ENCODE data around the gene RBP2.

RBP2 gene

DNA sequence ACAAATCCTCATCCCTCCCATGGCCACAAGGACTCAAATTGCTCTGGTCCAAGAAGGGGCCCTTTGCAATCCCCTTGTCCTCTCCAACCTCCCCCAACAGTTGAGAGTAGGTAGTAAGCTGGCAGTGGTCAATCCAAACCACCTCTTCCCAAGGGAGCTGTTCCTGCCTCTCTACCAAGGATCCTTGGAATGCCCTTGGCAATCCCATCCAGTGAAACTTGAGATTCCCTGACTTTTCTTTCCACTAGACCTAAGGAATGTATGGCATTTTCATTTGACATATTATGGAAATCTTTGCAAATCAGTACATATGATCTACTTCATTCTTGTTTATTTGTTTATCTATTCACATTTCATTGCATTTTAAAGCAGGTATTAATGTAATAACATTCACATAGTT is 4.8 kb upstream of the RBP2 start:
- Histone ChIP-seq H3K4me1 (ENCODE audit: low read length) (no peaks in the 10 kb centered on the region), H3K9me3 (ENCODE audit: insufficient read depth, low read length) (no peaks in the 10 kb centered on the region), H3K27me3 (ENCODE audit: low read depth, low read length) (no peaks in the 10 kb centered on the region), H3K27ac (ENCODE audit: low read length) (no peak overlapping the region), H3K4me2 (ENCODE audit: low read length) (no peak overlapping the region), H3K4me3 (ENCODE audit: low read length) (no peak overlapping the region), H4K20me1 (ENCODE audit: insufficient read depth, low read length) (no peaks in the 10 kb centered on the region), H2AFZ (ENCODE audit: low read depth, low read length) (no peak overlapping the region), H3K9ac (ENCODE audit: low read length) (no peak overlapping the region), H3K79me2 (ENCODE audit: low read length) (no peaks in the 10 kb centered on the region), H3K36me3 (replicated peaks; ENCODE audit: low read depth, low read length) (no peaks in the 10 kb centered on the region)
- TF ChIP-seq CTCF (IDR thresholded peaks at IDR 0.05; ENCODE audit: low read depth, low read length) (no peak), EZH2phosphoT487 (IDR thresholded peaks at IDR 0.05; ENCODE audit: low read depth) (no peak)

DNA sequence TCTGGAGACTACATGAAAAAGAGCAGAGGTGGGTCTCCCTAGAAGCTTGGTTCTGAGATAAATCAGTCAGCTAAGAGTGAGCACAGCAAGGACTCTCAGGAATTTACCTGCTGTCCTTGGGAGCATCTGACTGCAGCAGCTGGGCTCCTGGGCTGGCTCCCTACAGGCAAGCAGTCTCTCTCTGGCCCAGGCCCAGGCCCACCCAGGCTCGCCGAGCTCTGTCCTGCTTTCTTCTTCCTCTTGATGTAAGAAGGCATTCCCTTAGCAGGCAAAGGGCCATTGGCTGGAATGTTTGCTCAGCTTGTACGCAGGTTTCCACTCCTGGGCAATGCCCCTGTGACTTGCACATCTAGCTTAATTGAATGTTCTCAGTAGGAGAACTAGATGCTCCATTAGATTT is 4.3 kb upstream of the RBP2 start:
- H3K27ac ChIP-seq (ENCODE audit: low read length) = no peak overlapping the region

GRCh38 chr3:139477710-139478640 is 1.7 kb upstream of the RBP2 start:
- no peak overlapping the region for H3K27ac ChIP-seq (ENCODE audit: low read length)
- no peak overlapping the region for H3K4me2 ChIP-seq (ENCODE audit: low read length)
- TF ChIP-seq CTCF (IDR thresholded peaks at IDR 0.05; ENCODE audit: low read depth, low read length) = no peak
- TF ChIP-seq EZH2phosphoT487 (IDR thresholded peaks at IDR 0.05; ENCODE audit: low read depth) = no peak
- no peaks in the 10 kb centered on the region for H3K36me3 ChIP-seq (replicated peaks; ENCODE audit: low read depth, low read length)
- no peak overlapping the region for H3K9ac ChIP-seq (ENCODE audit: low read length)
- H3K79me2 ChIP-seq (ENCODE audit: low read length) = no peaks in the 10 kb centered on the region
- no peaks in the 10 kb centered on the region for H3K9me3 ChIP-seq (ENCODE audit: insufficient read depth, low read length)
- no peak overlapping the region for H2AFZ ChIP-seq (ENCODE audit: low read depth, low read length)
- H3K4me1 ChIP-seq (ENCODE audit: low read length) = no peaks in the 10 kb centered on the region
- H4K20me1 ChIP-seq (ENCODE audit: insufficient read depth, low read length) = no peaks in the 10 kb centered on the region
- no peaks in the 10 kb centered on the region for H3K27me3 ChIP-seq (ENCODE audit: low read depth, low read length)
- no peak overlapping the region for H3K4me3 ChIP-seq (ENCODE audit: low read length)

More for the DNA sequence above, 4.3 kb upstream of the RBP2 start:
- Histone ChIP-seq H3K9ac (ENCODE audit: low read length) (no peak overlapping the region), H3K9me3 (ENCODE audit: insufficient read depth, low read length) (no peaks in the 10 kb centered on the region), H2AFZ (ENCODE audit: low read depth, low read length) (no peak overlapping the region), H3K79me2 (ENCODE audit: low read length) (no peaks in the 10 kb centered on the region), H3K4me3 (ENCODE audit: low read length) (no peak overlapping the region), H3K4me1 (ENCODE audit: low read length) (no peaks in the 10 kb centered on the region), H4K20me1 (ENCODE audit: insufficient read depth, low read length) (no peaks in the 10 kb centered on the region), H3K36me3 (replicated peaks; ENCODE audit: low read depth, low read length) (no peaks in the 10 kb centered on the region), H3K4me2 (ENCODE audit: low read length) (no peak overlapping the region), H3K27me3 (ENCODE audit: low read depth, low read length) (no peaks in the 10 kb centered on the region)
- TF ChIP-seq CTCF (IDR thresholded peaks at IDR 0.05; ENCODE audit: low read depth, low read length) (no peak), EZH2phosphoT487 (IDR thresholded peaks at IDR 0.05; ENCODE audit: low read depth) (no peak)

- no peak overlapping the region for H3K27ac ChIP-seq (ENCODE audit: low read length)
- no peaks in the 10 kb centered on the region for H3K79me2 ChIP-seq (ENCODE audit: low read length)
- no peak for TF ChIP-seq EZH2phosphoT487 (IDR thresholded peaks at IDR 0.05; ENCODE audit: low read depth)
- no peak for TF ChIP-seq CTCF (IDR thresholded peaks at IDR 0.05; ENCODE audit: low read depth, low read length)
- no peaks in the 10 kb centered on the region for H4K20me1 ChIP-seq (ENCODE audit: insufficient read depth, low read length)
- H3K4me1 ChIP-seq (ENCODE audit: low read length) = no peaks in the 10 kb centered on the region
- H3K4me2 ChIP-seq (ENCODE audit: low read length) = no peak overlapping the region
- H3K36me3 ChIP-seq (replicated peaks; ENCODE audit: low read depth, low read length) = no peaks in the 10 kb centered on the region
- H3K9ac ChIP-seq (ENCODE audit: low read length) = no peak overlapping the region
- no peak overlapping the region for H3K4me3 ChIP-seq (ENCODE audit: low read length)
- H2AFZ ChIP-seq (ENCODE audit: low read depth, low read length) = no peak overlapping the region
- no peaks in the 10 kb centered on the region for H3K27me3 ChIP-seq (ENCODE audit: low read depth, low read length)
- no peaks in the 10 kb centered on the region for H3K9me3 ChIP-seq (ENCODE audit: insufficient read depth, low read length)
Measured at GRCh38 chr3:139473155-139473771, 3.1 kb downstream of the RBP2 start.

All from OCI-LY3 (cell line).